K562 (cell line): Measurements from ENCODE around the gene DTNB.

Source experiments
- ATF7 ChIP-seq: fragments of 450-650 bp; IDR thresholded peaks from 2 replicates; pipeline ENCODE4 v1.7.1; 2014; ENCODE audit warnings: mild to moderate bottlenecking, moderate library complexity
- CBX1 ChIP-seq: sonication (generic); IDR thresholded peaks from 2 replicates; pipeline ENCODE4 v1.6.1; 2016; ENCODE audit warnings: antibody characterized with exemption, low read depth, mild to moderate bottlenecking
- CTCF ChIP-seq, 3 experiments: IDR thresholded peaks in 2 of 3; conservative IDR thresholded peaks in 1 of 3; 2 replicates each; pipeline ENCODE4 v1.5.1; 2011 to 2012; ENCODE audit warnings: low read length in 3 of 3, mild to moderate bottlenecking in 3 of 3, control low read depth in 2 of 3, improper control_type of control experiment in 1 of 3, inconsistent platforms in 1 of 3, low read depth in 1 of 3, mixed read lengths in 1 of 3, moderate library complexity in 1 of 3; ENCODE audit not compliant: insufficient read depth in 2 of 3
- FOXA1 ChIP-seq: fragments of 450-650 bp; IDR thresholded peaks from 2 replicates; pipeline ENCODE4 v1.6.1; 2016; ENCODE audit warnings: mild to moderate bottlenecking, borderline replicate concordance
- IRF9 ChIP-seq: fragments of 450-650 bp; IDR thresholded peaks from 2 replicates; pipeline ENCODE4 v1.6.1; 2016; ENCODE audit warnings: missing biosample characterization, missing genetic modification characterization
- MYC ChIP-seq, 2 experiments: fragments of 250-450 bp in 1 of 2; sonication (Bioruptor Pico) in 1 of 2; IDR thresholded peaks; 2 replicates each; pipeline versions ENCODE4 v1.5.1 to v1.6.1; 2012 to 2021; ENCODE audit warnings: low read depth in 2 of 2, borderline replicate concordance in 1 of 2, improper control_type of control experiment in 1 of 2, low read length in 1 of 2, mild to moderate bottlenecking in 1 of 2, moderate library complexity in 1 of 2
- ZBTB26 ChIP-seq: fragments of 450-650 bp; formaldehyde crosslinking; IDR thresholded peaks from 2 replicates; pipeline ENCODE4 v1.4.0; 2022; ENCODE audit warnings: missing genetic modification characterization
- ZBTB5 ChIP-seq: fragments of 450-650 bp; IDR thresholded peaks from 2 replicates; pipeline ENCODE4 v1.6.1; 2017; ENCODE audit warnings: antibody characterized with exemption
- ZFX ChIP-seq: sonication (generic); formaldehyde crosslinking; IDR thresholded peaks from 2 replicates; pipeline ENCODE4 v1.8.0; 2022; ENCODE audit warnings: mild to moderate bottlenecking, missing genetic modification reagents, moderate library complexity
- ZNF143 ChIP-seq: sonication (generic); formaldehyde crosslinking; IDR thresholded peaks from 2 replicates; pipeline ENCODE4 v1.9.0; 2022; ENCODE audit warnings: mild to moderate bottlenecking, missing genetic modification reagents
- ZNF354B ChIP-seq: fragments of 250-450 bp; sonication (Bioruptor Pico); IDR thresholded peaks from 2 replicates; pipeline ENCODE4 v1.4.0; 2020
- ZNF431 ChIP-seq: sonication (generic); formaldehyde crosslinking; IDR thresholded peaks from 2 replicates; pipeline ENCODE4 v1.8.0; 2022; ENCODE audit warnings: mild to moderate bottlenecking, missing genetic modification reagents

GRCh38 chr2:25539136-25539535, 134.2 kb downstream of the DTNB start:
- TF ChIP-seq IRF9 (tag) (no peak), ZNF431 (CRISPR knock-in tag) (no peak), ZBTB5 (no peak), ZNF143 (CRISPR knock-in tag) (no peak), ZBTB26 (CRISPR knock-in tag) (no peak), FOXA1 (no peak), ZFX (no peak), CBX1 (no peak), ZNF354B (no peak), ATF7 (no peak), MYC (IDR thresholded peaks at IDR 0.05; ENCODE audit: low read depth, low read length) (no peak), MYC (CRISPR knock-in tag; IDR thresholded peaks at IDR 0.05; ENCODE audit: borderline replicate concordance, low read depth) (no peak), CTCF (IDR thresholded peaks at IDR 0.05 in 2 of 3, conservative IDR thresholded peaks at IDR 0.05 in 1 of 3; ENCODE audit: insufficient read depth in 2 of 3, low read depth in 1 of 3, low read length in 3 of 3) (no peak)
